SK-N-MC (cell line): Measurements from ENCODE around the gene SLF2.

Source experiments
- EZH2 ChIP-seq: fragments of 200-600 bp; sonication (generic); IDR thresholded peaks from one replicate; pipeline ENCODE4 v1.6.1; 2017; ENCODE audit warnings: antibody characterized with exemption
- POLR2AphosphoS5 ChIP-seq: IDR thresholded peaks from 2 replicates; pipeline ENCODE4 v1.6.1; 2012; ENCODE audit warnings: mild to moderate bottlenecking, low read depth, low read length, borderline replicate concordance

GRCh38 chr10:100889546-100889945 is 23.2 kb upstream of the SLF2 start:
- no peak for TF ChIP-seq EZH2
- no peak for TF ChIP-seq POLR2AphosphoS5
